HG03066 (cell line): Measurements from ENCODE around the gene PRSS53.

Source experiments
- ATAC-seq: cut with Tn5 transposase; IDR thresholded peaks from one replicate; pipeline ENCODE4 v1.9.1; 2021; ENCODE audit warnings: low read depth; ENCODE audit not compliant: unreplicated experiment

Gene PRSS53

GRCh38 chr16:31080035-31080629 is 8.6 kb downstream of the PRSS53 start:
- ATAC-seq, result no peak

DNA sequence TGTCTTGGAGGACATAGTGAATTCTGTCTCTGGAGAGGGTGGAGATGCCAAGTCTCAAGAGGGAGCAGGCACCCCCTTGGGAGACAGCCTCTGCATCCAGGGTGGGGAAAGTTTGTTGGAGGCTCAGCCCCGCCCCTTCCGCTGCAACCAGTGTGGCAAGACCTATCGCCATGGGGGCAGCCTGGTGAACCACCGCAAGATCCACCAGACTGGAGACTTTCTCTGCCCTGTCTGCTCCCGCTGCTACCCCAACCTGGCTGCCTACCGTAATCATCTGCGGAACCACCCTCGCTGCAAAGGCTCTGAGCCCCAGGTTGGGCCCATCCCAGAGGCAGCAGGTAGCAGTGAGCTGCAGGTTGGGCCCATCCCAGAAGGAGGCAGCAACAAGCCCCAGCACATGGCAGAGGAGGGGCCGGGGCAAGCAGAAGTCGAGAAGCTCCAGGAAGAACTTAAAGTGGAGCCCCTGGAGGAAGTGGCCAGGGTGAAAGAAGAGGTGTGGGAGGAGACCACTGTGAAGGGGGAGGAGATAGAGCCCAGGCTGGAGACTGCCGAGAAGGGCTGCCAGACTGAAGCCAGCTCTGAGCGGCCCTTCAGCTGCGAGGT is 9.3 kb downstream of the PRSS53 start:
- no peak for ATAC-seq

DNA sequence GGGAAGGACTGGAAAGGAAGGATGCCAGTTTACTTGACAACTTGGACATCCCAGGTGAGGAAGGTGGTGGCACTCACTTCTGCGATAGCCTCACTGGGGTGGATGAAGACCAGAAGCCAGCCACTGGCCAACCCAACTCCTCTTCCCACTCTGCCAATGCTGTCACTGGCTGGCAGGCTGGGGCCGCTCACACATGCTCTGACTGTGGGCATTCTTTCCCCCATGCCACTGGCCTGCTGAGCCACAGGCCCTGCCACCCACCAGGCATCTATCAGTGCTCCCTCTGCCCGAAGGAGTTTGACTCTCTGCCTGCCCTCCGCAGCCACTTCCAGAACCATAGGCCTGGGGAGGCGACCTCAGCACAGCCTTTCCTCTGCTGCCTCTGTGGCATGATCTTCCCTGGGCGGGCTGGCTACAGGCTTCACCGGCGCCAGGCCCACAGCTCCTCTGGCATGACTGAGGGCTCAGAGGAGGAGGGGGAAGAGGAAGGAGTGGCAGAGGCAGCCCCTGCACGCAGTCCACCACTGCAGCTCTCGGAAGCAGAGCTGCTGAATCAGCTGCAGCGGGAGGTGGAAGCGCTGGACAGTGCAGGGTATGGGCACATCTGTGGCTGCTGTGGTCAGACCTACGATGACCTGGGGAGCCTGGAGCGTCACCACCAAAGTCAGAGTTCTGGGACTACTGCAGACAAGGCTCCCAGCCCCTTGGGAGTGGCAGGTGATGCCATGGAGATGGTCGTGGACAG is 10.0 kb downstream of the PRSS53 start:
- ATAC-seq, result no peak

DNA sequence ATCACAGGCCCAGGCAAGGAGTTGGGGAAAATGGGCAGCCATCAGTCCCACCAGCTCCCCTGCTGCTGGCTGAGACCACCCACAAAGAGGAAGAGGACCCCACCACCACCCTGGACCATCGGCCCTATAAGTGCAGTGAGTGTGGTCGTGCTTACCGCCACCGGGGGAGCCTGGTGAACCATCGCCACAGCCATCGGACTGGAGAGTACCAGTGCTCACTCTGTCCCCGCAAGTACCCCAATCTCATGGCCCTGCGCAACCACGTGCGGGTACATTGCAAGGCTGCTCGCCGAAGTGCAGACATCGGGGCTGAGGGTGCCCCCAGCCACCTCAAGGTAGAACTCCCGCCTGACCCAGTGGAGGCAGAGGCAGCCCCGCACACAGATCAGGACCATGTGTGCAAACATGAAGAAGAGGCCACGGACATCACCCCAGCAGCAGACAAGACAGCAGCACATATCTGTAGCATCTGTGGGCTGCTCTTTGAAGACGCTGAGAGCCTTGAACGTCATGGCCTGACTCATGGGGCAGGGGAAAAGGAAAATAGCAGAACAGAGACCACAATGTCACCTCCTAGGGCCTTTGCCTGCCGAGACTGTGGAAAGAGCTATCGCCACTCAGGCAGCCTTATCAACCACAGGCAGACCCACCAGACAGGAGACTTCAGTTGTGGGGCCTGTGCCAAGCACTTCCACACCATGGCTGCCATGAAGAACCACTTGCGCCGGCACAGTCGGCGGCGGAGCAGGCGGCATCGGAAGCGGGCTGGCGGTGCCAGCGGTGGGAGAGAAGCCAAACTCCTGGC is 10.9 kb downstream of the PRSS53 start:
- no peak for ATAC-seq

DNA sequence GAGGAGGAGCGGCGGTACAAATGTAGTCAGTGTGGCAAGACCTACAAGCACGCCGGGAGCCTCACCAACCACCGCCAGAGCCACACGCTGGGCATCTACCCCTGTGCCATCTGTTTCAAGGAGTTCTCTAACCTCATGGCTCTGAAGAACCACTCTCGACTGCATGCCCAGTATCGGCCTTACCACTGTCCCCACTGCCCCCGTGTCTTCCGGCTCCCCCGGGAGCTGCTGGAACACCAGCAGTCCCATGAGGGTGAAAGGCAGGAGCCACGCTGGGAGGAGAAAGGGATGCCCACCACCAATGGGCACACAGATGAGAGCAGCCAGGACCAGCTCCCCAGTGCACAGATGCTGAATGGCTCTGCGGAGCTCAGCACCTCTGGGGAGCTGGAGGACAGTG is 11.7 kb downstream of the PRSS53 start:
- ATAC-seq, result no peak

- no peak for ATAC-seq
These were observed 12.4 kb downstream of the PRSS53 start for GRCh38 chr16:31076319-31076718.

DNA sequence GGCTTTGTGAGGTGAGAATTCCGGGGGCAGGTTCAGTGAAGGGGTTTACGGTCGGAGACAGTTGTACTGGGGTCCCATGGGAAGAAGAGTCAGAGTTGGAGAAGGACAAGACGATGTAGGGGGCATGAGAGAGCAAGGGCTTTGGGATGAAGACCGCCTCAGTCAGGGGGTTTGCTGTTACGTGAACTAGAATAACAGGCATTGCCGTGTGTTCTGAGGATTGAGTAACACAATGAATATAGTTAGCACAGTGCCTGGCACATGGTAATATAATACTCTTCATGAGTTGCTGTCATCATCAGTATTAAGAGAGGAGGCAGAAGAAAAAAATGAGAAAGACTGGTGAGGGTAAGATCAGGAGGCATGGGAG is 13.9 kb downstream of the PRSS53 start:
- ATAC-seq, result no peak

DNA sequence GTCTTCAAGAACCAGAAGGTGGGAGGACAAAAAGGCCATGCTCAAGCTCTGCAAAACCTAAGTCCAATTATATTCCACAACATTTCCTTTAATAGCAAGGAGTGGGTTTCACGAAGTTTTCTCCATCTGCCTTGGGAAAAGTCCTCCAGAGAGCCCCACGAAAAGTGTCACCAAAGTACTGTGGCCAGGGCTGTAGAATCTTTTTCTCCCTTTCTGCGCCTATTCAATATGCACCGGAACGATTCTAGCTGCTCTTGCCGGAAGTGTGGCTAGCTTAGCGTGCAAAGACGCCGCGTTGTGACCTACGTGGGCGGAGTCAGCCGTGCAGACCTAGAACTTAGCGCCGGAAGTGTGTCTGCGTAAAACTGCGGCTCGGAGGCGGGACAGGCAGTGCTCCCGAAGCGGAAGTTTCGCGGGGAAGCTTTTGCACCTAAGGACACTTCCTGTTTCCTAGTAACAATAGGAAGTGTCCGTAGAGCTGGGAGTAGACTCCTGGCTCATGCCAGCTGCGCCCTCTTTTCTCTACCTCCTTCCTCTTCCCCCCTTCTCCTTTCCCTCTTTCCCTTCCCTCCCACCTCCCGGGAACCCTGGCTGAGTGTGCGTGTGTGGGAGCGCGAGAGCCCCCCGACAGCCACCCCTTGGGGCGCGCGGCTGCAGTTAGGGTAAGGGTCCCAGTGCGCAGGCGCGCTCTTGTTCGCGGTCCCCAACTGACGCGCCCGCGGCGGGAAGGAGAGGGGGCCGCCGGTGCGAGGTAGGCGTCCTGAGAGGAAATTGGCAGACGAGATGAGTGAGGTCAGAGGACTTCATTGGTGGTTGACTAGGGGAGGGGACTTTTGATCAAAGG is 14.6 kb downstream of the PRSS53 start, which contains the start of the genes ZNF646 and ZNF668:
ZNF646 (plus strand) TSS at position 453 of the 844 bp plus-strand sequence. CDS start 1,903 bp downstream, outside the sequence.
ZNF668 (minus strand) TSS at position 271 of the 844 bp plus-strand sequence. CDS start 9,781 bp downstream, outside the sequence.
- peak; percentile 62 for ATAC-seq

- ATAC-seq, result peak; percentile 54
These were observed 15.4 kb downstream of the PRSS53 start for GRCh38 chr16:31073142-31073969.

DNA sequence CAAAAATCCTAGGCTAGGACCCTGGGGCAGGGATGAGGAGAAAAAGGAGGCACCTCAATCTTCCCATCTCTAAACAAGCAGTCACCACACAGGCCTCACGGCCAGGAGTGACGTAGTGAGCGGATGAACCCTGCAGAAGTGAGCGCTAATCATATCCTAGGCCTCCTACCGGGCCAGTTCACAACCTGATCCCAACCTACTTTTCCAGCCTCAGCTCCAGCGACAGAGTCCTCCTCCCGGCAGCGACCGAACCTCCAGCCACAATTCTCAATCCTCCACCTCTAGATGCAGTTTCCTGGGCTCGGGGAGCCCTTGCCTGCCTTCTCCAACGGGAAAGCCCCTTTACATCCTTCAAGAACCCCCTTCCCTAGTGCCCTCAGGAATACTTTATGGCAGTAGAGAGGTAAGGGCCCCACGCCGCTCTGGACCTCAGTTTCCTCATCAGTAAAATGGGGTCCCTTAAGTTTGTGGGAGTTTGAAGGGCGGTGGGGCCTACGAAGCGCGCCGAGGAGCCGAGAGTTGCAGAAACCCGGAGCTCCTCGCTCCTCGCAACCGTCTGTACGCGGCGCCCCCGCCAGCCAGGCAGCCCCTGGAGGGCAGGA is 16.1 kb downstream of the PRSS53 start:
- no peak for ATAC-seq

DNA sequence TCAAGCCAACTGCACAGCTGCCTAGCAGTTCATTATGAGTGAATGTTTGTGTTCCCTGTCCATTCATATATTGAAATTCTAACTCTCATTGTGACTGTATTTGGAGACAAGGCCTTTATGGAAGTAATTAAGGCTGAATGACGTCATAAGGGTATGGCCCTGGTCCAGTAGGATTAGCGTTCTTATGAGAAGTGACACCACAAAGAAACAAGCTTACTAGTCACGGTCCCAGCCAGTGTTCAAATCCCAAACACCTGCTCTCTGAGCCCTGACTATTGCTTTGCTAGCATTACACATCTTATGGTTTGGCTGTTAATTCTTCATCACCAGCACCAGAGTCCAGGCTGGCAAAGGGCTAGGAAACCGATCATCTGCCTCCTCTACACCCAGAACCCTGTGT is 16.9 kb downstream of the PRSS53 start:
- ATAC-seq, result no peak

DNA sequence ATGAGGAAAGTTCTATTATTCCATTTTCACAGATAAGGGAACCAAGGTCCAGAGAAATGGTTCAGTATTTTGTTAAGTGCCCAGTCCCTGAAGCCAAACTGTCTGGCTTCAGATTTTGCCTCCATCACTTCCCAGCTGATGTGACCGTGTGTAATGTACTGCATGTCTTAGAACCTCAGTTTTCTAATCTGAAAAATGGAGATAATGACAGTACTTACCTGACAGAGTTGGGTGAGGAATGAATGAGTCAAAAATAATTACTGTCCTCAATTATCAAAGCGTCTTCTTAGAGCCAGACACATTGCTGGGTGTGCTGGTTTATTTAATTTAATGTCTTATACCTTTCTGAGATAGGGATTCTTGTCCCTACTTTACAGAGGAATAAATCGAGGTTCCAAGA is 21.4 kb downstream of the PRSS53 start:
- ATAC-seq, result no peak

GRCh38 chr16:31064882-31065461 is 23.8 kb downstream of the PRSS53 start:
- ATAC-seq, result no peak

- no peak for ATAC-seq
These were observed 24.7 kb downstream of the PRSS53 start for GRCh38 chr16:31063843-31064611.

GRCh38 chr16:31063495-31063842 is 25.3 kb downstream of the PRSS53 start:
- ATAC-seq, result no peak

DNA sequence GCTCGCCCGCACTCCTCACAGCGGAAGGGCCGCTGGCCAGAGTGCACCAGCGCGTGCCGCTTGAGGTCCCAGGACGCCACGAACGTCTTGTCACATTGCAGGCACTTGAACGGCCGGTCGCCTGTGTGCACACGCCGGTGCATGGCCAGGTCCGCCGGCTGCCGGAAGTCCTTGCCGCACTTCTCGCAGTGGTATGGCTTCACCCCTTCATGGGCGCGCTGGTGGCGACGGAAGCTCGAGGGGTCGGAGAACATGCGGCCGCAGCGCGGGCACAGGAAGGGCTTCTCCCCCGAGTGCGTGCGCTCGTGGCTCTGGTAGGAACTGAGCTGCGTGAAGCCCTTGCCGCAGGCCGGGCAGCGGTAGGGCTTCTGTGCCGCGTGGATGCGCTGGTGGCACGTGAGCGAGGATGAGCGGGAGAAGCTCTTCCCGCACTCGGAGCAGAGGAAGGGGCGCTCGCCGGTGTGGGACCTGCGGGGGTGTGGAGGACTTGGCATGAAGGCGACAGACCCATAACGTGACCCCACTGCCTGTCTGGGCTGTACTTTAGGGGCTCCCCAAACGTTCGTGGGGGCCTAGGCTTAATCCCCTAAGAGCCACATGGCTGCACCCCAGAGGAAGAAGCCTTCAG is 26.8 kb downstream of the PRSS53 start:
- no peak for ATAC-seq

GRCh38 chr16:31061126-31061812 is 27.5 kb downstream of the PRSS53 start:
- ATAC-seq, result no peak
